Measurements from ENCODE around the gene CADM1. TPM values are rescaled to one million over a fixed set of nuclear protein-coding genes. Genes with fewer than 3 reads are reported as not detected.

The CADM1 gene
- total and polyA plus RNA-seq, 2 experiments from 2014 or later = 16.5 to 18.0 TPM

DNA sequence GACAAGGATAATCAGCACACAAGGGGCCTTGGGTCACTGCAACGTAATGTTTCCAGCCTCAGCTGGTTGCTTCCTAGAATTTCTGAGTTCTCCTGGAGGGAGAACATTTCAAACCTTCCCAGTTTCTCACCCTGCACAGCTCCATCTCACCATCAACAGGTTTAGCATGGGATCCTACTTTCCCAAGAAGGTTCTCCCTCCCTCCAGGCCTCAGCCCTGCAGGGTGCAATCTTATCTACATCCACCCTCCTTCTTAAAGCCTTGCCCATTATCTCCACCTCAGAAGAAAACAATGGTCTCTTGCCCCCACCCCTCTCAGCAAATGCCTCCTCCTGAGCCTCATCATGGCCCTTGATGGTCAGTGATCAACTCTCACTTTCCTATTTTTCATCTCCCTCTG lies 23.6 kb downstream of the CADM1 start:
- Histone ChIP-seq H3K4me1 (ENCODE audit: insufficient read depth) (0 out of 2 replicates have a peak, but pooled peaks cover 3% of the 10 kb centered on the region), H3K36me3 (ENCODE audit: insufficient read depth) (no peaks in the 10 kb centered on the region), H3K27ac (ENCODE audit: low read depth) (no peak overlapping the region), H3K27me3 (ENCODE audit: insufficient read depth) (no peaks in the 10 kb centered on the region; the same call in 1 of the 2 replicates), H2AFZ (no peak overlapping the region), H3F3A (replicated peaks; ENCODE audit: low read depth) (no peaks in the 10 kb centered on the region), H3K4me3 (no peak overlapping the region), H3K9me2 (ENCODE audit: insufficient read depth) (0 out of 2 replicates have a peak, but pooled peaks cover 4% of the 10 kb centered on the region), H3K79me2 (replicated peaks; ENCODE audit: insufficient read depth) (no peaks in the 10 kb centered on the region), H3K4me2 (no peak overlapping the region), H4K20me1 (replicated peaks; ENCODE audit: insufficient read depth) (0 out of 2 replicates have a peak, but pooled peaks cover 6% of the 10 kb centered on the region)
- no peak overlapping the region for H3K4me3 Mint-ChIP-seq
- no peaks in the 10 kb centered on the region for H3K27me3 Mint-ChIP-seq (ENCODE audit: insufficient read depth, low read depth, poor library complexity)
- no peaks in the 10 kb centered on the region for H3K36me3 Mint-ChIP-seq (ENCODE audit: low read depth)
- no peaks in the 10 kb centered on the region for H3K9me3 Mint-ChIP-seq
- ATAC-seq (no peak), DNase-seq (ENCODE audit: low spot score) (no peak)
- no peak overlapping the region for H3K27ac Mint-ChIP-seq
- peaks cover 12% of the 10 kb centered on the region for H3K4me1 Mint-ChIP-seq
- TF ChIP-seq CREB1 (CRISPR knock-in tag; IDR thresholded peaks at IDR 0.05; ENCODE audit: low read depth) = no peak
- TF ChIP-seq NANOG (IDR thresholded peaks at IDR 0.05; ENCODE audit: borderline replicate concordance) = no peak
- TF ChIP-seq, protein P1, sequence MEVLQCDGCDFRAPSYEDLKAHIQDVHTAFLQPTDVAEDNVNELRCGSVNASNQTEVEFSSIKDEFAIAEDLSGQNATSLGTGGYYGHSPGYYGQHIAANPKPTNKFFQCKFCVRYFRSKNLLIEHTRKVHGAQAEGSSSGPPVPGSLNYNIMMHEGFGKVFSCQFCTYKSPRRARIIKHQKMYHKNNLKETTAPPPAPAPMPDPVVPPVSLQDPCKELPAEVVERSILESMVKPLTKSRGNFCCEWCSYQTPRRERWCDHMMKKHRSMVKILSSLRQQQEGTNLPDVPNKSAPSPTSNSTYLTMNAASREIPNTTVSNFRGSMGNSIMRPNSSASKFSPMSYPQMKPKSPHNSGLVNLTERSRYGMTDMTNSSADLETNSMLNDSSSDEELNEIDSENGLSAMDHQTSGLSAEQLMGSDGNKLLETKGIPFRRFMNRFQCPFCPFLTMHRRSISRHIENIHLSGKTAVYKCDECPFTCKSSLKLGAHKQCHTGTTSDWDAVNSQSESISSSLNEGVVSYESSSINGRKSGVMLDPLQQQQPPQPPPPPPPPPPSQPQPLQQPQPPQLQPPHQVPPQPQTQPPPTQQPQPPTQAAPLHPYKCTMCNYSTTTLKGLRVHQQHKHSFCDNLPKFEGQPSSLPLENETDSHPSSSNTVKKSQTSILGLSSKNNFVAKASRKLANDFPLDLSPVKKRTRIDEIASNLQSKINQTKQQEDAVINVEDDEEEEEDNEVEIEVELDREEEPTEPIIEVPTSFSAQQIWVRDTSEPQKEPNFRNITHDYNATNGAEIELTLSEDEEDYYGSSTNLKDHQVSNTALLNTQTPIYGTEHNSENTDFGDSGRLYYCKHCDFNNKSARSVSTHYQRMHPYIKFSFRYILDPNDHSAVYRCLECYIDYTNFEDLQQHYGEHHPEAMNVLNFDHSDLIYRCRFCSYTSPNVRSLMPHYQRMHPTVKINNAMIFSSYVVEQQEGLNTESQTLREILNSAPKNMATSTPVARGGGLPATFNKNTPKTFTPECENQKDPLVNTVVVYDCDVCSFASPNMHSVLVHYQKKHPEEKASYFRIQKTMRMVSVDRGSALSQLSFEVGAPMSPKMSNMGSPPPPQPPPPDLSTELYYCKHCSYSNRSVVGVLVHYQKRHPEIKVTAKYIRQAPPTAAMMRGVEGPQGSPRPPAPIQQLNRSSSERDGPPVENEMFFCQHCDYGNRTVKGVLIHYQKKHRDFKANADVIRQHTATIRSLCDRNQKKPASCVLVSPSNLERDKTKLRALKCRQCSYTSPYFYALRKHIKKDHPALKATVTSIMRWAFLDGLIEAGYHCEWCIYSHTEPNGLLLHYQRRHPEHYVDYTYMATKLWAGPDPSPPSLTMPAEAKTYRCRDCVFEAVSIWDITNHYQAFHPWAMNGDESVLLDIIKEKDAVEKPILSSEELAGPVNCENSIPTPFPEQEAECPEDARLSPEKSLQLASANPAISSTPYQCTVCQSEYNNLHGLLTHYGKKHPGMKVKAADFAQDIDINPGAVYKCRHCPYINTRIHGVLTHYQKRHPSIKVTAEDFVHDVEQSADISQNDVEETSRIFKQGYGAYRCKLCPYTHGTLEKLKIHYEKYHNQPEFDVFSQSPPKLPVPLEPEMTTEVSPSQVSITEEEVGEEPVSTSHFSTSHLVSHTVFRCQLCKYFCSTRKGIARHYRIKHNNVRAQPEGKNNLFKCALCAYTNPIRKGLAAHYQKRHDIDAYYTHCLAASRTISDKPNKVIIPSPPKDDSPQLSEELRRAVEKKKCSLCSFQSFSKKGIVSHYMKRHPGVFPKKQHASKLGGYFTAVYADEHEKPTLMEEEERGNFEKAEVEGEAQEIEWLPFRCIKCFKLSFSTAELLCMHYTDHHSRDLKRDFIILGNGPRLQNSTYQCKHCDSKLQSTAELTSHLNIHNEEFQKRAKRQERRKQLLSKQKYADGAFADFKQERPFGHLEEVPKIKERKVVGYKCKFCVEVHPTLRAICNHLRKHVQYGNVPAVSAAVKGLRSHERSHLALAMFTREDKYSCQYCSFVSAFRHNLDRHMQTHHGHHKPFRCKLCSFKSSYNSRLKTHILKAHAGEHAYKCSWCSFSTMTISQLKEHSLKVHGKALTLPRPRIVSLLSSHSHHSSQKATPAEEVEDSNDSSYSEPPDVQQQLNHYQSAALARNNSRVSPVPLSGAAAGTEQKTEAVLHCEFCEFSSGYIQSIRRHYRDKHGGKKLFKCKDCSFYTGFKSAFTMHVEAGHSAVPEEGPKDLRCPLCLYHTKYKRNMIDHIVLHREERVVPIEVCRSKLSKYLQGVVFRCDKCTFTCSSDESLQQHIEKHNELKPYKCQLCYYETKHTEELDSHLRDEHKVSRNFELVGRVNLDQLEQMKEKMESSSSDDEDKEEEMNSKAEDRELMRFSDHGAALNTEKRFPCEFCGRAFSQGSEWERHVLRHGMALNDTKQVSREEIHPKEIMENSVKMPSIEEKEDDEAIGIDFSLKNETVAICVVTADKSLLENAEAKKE (CRISPR knock-in tag; IDR thresholded peaks at IDR 0.05) = no peak
- TF ChIP-seq ZNF114 (CRISPR knock-in tag; IDR thresholded peaks at IDR 0.05) = no peak
- TF ChIP-seq, protein P2, sequence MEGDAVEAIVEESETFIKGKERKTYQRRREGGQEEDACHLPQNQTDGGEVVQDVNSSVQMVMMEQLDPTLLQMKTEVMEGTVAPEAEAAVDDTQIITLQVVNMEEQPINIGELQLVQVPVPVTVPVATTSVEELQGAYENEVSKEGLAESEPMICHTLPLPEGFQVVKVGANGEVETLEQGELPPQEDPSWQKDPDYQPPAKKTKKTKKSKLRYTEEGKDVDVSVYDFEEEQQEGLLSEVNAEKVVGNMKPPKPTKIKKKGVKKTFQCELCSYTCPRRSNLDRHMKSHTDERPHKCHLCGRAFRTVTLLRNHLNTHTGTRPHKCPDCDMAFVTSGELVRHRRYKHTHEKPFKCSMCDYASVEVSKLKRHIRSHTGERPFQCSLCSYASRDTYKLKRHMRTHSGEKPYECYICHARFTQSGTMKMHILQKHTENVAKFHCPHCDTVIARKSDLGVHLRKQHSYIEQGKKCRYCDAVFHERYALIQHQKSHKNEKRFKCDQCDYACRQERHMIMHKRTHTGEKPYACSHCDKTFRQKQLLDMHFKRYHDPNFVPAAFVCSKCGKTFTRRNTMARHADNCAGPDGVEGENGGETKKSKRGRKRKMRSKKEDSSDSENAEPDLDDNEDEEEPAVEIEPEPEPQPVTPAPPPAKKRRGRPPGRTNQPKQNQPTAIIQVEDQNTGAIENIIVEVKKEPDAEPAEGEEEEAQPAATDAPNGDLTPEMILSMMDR (conservative IDR thresholded peaks at IDR 0.05; ENCODE audit: low read depth in 2 of 2) = no peak
- TF ChIP-seq, protein P3, sequence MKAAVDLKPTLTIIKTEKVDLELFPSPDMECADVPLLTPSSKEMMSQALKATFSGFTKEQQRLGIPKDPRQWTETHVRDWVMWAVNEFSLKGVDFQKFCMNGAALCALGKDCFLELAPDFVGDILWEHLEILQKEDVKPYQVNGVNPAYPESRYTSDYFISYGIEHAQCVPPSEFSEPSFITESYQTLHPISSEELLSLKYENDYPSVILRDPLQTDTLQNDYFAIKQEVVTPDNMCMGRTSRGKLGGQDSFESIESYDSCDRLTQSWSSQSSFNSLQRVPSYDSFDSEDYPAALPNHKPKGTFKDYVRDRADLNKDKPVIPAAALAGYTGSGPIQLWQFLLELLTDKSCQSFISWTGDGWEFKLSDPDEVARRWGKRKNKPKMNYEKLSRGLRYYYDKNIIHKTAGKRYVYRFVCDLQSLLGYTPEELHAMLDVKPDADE (IDR thresholded peaks at IDR 0.05) = no peak
- no peak for TF ChIP-seq JUNB (IDR thresholded peaks at IDR 0.05; ENCODE audit: unreplicated experiment)
- TF ChIP-seq, protein P4, sequence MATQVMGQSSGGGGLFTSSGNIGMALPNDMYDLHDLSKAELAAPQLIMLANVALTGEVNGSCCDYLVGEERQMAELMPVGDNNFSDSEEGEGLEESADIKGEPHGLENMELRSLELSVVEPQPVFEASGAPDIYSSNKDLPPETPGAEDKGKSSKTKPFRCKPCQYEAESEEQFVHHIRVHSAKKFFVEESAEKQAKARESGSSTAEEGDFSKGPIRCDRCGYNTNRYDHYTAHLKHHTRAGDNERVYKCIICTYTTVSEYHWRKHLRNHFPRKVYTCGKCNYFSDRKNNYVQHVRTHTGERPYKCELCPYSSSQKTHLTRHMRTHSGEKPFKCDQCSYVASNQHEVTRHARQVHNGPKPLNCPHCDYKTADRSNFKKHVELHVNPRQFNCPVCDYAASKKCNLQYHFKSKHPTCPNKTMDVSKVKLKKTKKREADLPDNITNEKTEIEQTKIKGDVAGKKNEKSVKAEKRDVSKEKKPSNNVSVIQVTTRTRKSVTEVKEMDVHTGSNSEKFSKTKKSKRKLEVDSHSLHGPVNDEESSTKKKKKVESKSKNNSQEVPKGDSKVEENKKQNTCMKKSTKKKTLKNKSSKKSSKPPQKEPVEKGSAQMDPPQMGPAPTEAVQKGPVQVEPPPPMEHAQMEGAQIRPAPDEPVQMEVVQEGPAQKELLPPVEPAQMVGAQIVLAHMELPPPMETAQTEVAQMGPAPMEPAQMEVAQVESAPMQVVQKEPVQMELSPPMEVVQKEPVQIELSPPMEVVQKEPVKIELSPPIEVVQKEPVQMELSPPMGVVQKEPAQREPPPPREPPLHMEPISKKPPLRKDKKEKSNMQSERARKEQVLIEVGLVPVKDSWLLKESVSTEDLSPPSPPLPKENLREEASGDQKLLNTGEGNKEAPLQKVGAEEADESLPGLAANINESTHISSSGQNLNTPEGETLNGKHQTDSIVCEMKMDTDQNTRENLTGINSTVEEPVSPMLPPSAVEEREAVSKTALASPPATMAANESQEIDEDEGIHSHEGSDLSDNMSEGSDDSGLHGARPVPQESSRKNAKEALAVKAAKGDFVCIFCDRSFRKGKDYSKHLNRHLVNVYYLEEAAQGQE (IDR thresholded peaks at IDR 0.05; ENCODE audit: unreplicated experiment) = no peak
- no peak for TF ChIP-seq ZNF331 (CRISPR knock-in tag; IDR thresholded peaks at IDR 0.05; ENCODE audit: low read depth)
- no peak for TF ChIP-seq EZH2 (IDR thresholded peaks at IDR 0.05; ENCODE audit: low read depth, unreplicated experiment)
- no peak for TF ChIP-seq POLR2AphosphoS5 (IDR thresholded peaks at IDR 0.05; ENCODE audit: low read depth)
- TF ChIP-seq EZH2phosphoT487 (IDR thresholded peaks at IDR 0.05; ENCODE audit: unreplicated experiment) = no peak
- TF ChIP-seq STAT1 (IDR thresholded peaks at IDR 0.05; ENCODE audit: unreplicated experiment) = no peak
